HTERT RPE-1 (cell line): ENCODE results near the gene LXN.
"Not testable (repeated sequence)": the region's sequence is repeated elsewhere in the genome, so short reads cannot be mapped to it uniquely, and the experiment has no call there.

Experiments used
- in situ Hi-C: fragments of 300-500 bp; cut with MboI; formaldehyde crosslinking; loops from 4 replicates; pipeline ENCODE4 v1.14.3; 2020; ENCODE audit warnings: low sequenced_read_pairs

The LXN gene, protein sequence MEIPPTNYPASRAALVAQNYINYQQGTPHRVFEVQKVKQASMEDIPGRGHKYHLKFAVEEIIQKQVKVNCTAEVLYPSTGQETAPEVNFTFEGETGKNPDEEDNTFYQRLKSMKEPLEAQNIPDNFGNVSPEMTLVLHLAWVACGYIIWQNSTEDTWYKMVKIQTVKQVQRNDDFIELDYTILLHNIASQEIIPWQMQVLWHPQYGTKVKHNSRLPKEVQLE

DNA sequence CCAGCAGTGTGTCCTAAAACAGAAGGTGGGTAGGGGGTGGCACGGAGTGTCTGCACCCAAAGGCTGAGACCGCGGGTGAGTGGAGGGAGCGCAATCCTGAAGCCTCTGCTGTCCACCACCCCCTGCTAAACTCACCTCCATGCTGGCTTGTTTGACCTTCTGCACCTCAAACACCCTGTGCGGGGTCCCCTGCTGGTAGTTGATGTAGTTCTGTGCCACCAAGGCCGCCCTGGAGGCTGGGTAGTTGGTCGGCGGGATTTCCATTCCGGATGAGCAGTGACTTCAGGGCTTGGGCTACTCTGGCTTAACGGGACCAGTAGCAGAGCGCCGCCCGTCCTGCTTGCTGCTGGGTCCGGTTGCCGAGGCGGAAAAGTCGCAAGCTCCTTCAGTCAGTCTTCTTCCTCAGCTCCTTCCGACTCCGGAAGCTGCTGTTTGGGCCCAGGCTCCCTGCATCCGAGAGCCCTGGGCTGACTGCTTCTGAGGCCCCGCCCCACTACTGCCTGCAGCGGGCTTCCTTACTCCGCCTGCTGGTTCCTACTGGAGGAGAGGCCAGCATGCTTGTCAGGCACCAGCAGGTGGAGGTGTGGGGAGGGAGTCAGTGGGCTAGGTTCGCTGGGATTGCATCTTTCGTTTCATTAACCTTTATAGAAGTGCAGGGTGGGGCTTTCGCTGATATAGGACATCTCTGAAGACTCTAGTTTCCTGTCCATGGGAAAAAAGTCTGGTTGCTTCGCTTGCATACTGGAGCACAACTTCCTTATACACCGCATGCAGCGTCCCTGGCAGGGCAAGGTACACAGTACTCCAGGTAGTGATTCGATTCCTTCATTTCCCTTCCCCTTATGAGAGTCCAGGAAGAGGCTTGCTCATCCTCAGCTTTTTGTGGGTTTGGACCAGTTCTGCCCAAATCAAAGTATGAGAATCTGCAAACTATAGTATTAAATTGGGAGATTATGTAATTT, at the start of gene LXN:
LXN (minus strand) TSS at position 434 of the 962 bp plus-strand sequence; CDS start at position 264, 170 bp downstream.
- in situ Hi-C loops = no loop called here

DNA sequence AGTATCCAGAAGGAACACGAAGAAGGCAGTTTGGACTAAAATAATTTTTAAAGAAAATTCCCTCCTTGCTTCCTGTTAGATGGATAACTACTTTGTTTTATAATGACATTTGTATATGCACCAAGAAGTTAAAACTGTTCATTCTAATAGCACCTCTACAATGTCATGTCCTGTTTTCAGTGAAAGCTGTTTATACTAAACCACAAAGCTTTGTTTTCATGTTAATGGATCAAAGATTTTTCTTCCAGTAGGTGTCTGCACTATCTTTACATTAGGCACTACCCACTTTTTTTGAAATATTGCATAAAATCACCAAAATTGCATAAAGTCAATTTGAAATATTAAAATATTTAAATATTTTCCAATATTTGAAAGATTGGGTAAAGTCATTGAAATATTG, 49.7 kb upstream of the LXN start:
- in situ Hi-C loops = no loop called here

DNA sequence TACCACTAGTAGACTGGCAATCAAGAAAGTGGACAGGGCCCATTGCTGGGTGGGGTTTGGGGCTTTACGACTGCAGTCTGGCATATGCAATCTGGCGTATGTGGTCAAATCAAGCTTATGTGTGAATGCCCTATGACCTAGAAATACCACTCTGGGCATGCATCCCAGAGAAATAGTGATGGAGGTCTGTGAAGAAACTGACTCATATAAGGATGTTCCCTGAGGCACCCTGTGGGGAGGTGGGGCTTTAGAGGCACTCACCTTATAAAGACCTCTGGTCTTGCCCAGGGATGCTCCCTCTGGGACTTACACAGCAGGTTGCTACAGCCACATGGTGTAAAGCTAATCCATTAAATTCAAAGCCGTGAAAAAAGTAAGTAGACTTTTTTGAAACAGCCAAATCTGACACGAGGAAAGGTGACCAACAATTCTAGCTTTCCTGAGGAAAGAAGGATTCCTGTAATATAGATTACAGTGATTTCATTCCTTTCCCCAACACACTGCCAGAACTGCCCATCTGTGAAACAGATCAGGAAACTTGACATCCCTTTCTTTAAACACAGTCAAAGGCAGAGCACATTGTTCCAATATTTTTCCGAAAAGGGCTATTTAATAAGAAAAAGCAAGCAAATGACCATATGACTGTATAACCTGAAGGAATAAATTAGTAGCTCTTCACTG, 46.2 kb upstream of the LXN start:
- in situ Hi-C loops = no loop called here

DNA sequence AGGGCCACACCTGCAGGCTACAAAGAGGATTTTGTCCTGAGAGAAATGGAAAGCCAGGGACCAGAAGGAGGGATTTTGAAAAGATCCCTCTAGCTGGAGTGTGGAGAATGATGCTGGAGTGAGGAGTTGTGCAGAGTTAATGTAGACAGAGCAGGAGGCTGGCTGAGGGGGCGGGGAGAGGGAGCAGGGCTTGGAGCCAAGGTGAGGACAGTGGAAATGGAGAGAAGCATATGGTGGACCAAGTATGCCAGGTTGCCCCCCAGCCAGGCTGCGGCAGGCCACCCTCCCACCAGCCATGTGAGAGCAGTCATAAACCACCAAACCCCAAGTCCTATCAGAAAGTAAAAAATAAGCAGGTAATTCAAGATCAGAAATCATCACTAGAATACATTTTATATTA, 45.1 kb upstream of the LXN start:
- in situ Hi-C loops = no loop called here

DNA sequence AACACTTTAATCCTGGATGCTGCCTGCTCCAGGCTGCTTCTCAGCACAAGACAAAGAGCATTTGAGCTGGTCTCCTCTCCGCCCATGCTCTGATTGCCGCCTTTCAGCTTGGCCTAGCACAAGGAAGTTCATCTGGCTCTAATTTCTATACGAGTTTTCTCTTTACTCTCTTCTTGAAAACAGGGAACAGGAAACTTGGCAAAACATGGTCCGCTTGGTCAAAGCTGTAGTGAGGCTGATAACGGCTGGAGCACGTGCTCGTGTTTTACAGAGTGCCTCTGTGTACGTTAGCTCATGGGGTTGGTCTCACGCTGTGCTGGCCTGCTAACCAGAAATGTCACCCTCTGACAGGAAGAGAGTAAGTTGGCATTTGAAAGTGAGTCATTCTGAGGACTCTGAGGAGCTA, 40.6 kb upstream of the LXN start:
- in situ Hi-C loops = no loop called here

DNA sequence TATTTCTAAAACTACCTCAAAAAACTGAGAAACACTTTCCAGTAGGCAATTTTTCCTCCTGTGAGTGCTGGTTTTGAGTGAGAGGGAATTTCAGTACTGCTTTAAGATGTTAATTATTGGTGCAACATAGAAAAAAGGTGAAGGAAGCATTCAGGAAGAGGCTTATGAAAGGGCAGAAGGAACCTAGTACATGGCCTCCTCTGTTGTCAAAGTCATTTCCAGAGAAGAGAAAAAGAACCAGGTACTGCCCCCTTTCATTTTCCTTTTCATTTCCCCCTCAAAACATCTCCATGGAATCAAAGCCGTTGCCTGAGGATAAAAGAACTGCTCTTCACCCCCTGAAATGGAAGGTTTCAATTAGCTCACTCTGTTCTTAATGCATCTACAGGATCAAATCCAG, 40.0 kb upstream of the LXN start:
- in situ Hi-C loops = no loop called here

DNA sequence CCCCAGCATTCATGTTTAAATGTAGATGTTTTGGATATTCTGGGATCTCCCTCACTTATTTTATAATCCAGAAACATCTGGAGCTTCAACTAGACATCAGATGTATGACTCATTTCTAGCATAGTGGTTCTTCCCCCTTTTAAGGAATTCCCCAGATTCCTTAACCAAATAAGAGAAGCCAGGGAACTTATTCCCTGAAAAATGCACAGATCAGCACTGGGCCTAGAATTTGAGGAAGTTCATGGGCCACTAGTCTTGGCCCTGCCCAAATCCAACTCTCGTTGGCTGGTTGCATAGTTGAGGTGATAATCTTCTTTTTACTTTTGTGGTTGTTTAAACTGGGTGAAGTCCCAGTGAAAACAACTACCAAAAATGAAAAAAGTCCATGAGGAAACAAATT, 39.4 kb upstream of the LXN start:
- in situ Hi-C loops = no loop called here

DNA sequence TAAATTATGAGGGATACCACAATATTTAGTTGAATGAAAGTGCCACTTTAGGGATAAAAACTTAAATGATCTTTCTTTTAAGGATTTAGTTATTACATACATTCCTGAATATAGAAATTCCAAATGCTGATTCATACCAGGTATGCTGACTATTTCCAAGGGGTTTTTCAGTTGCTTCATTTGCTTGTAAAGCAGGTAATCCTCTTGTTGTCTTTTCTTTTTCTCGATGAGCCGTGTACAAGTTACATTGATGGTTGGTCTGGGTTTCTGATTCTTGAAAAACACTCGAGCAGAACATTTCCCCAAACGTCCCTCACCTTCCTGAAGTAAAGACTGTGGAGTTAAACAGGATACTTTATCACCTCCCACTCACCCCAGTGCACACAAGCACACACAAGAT, 38.2 kb upstream of the LXN start:
- in situ Hi-C loops = no loop called here

DNA sequence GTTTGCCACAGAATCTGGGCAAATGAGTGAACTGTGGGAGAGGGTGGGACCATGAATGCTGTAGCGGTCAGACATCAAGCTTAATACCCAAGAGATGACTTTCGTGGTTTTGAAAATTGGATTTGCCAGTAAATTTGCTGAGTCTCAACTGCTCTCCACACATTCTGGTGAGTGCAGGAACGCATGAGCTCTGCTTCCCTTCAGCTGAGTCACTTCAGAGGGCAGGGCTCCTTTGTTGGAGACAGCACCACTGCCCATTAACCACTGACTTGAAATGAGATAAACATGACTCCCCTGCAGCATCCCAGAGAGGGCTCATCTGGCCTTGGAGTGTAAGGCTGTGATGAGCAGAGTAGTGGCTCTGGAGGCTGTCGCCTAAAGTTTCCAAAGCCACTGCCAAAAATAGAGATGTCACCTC, 37.2 kb upstream of the LXN start:
- in situ Hi-C loops = no loop called here

DNA sequence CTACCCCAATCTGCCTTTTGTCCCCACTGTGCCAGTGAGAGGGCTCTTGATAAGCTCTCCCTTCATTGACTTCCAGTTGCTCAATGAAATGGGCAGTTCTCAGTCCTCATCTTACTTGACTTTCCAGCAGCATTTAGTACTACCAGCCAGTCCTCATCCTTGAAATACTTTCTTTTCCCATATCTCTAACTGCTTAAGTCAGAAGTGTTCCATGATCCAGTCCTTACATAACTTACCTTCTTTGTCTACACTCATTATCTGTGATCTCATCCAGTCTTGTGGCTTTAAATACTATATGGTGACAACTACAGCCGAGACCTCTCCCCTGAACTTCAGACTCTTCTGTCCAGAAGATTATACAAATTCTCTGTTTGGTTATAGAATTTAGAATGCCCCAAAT, 31.1 kb upstream of the LXN start:
- in situ Hi-C loops = no loop called here

DNA sequence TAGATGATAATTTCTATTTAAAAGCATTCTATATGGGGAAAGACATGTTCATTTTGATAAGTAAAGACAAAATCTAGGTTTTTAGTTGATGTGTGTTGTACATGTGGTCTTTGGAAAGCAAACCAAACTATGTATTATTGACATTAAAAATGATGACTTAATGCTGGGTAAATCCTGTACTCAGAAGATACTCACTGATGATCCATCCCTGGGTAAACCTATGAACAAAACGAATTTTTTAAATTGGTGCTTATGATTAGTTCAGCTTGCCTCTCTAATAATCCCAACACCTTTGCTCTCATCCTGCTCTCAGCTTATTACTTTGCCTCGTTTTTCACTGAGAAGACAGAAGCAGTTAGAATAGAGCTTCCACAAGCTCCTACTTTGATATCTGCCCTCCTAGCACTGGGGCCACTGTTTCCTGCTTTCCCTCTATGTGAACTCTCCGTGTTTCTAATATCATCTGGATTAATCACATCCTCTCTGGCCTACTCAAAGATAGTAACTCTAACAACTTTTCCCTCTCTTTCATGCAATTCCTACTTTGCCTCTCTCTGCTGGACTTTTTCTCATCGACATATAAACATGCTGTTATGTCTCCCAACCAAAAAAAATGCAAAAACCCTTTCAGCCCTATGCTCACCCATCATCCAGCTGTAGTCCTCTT, 30.5 kb upstream of the LXN start:
- in situ Hi-C loops = no loop called here

DNA sequence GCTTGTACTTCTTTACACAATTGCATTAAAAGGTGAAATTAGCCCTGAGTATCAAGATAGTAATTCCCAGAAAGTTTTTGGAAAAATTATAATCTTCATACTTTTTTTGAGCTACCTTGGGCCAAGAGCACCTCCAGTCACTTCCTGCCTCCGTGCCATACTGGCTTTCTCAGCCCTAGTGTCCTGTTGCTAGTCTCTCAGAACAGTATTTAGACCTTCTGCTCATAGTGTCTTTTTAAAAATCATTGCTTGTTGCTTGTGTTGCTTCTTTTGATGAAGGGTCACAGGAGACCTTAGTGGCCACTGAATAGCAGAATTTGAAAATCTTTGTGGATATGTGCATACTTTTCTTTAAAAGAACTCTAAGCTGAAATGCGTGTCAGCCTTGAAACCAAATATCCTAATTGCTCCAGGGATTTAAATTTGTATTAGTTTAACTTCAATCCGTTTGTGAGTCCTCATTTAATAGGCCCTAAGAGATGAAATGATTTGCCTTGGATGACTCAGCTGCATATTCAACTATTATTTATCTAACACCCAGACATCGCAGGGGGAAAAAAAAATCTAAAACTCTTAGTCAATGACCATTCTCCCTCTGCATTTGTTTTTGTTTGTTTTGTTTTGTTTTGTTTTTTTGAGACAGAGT, 29.1 kb upstream of the LXN start:
- in situ Hi-C loops = no loop called here

DNA sequence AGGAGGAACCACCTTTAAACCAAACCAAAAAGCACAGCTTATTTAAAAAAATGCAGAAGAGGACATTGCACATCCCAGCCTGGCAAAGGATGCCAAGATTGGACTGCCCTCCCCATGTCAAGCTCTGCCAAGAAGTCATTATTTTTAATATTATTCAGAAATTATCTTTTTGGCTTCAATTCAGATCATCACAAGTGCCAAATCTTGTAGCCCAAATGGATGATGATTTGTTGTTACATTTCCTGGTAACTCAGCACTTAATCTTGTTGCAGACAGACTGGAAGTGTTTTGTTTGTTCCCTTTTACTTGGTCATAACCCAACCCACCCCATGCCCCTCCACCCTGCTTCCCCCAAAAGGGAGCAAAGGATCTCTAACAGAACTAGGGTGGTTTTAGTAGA, 28.1 kb upstream of the LXN start:
- in situ Hi-C loops = no loop called here

DNA sequence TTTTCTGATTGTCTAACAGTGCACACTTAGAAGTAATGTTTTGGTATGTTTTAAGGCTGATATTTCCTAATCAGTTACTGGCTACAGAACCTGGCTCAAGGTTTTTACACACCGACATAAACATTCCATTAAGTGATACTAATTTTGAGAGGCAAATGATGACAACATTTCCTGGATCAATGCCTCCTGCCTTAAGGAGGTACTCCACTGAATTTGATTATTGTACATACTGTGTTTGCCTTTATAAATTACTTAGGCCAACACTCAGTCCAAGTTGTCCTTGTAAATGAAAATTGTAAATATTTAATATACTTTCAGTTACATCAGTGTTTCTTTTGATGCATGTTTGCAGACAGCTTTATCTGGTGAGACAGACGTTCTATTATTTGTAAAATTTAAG, 24.2 kb upstream of the LXN start:
- in situ Hi-C loops = no loop called here

DNA sequence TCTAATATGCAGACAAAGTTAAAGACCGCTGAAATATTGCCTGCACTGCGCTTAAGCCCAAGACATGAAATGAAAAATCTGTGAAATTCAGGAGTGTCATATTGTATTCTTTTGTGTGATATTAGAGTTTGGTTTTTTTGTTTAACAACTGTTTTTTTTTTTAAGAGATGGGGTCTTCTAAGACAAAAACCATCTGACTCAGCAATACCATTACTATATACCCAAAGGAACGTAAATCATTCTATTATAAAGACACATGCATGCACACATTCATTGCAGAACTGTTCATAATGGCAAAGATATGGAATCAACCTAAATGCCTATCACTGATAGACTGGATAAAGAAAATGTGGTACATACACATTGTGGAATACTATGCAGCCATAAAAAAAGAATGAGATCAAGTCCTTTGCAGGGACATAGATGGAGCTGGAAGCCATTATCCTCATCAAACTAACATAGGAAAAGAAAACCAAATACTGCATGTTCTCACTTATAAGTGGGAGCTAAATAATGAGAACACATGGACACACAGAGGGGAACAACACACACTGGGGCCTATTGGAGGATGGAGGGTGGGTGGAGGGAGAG, 21.5 kb upstream of the LXN start:
- in situ Hi-C loops = not testable (repeated sequence)

DNA sequence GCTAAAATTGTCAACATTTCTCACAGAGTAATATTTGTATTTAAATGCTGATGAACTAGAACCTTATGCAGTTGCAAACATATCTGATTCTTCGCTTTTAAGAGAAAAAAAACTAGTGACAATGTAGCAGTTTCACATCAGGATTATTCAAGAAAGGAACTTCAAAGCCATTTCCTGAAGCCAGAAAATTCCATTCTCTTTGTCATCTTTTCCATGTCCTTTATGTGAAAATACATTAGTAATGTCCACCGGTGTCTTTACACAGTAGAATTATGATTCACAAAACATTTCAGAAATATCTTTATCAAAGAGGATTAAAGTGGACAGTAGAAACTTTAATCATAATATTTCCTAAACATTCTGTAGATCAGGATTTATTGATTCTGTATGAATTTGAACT, 12.7 kb upstream of the LXN start:
- in situ Hi-C loops = no loop called here

DNA sequence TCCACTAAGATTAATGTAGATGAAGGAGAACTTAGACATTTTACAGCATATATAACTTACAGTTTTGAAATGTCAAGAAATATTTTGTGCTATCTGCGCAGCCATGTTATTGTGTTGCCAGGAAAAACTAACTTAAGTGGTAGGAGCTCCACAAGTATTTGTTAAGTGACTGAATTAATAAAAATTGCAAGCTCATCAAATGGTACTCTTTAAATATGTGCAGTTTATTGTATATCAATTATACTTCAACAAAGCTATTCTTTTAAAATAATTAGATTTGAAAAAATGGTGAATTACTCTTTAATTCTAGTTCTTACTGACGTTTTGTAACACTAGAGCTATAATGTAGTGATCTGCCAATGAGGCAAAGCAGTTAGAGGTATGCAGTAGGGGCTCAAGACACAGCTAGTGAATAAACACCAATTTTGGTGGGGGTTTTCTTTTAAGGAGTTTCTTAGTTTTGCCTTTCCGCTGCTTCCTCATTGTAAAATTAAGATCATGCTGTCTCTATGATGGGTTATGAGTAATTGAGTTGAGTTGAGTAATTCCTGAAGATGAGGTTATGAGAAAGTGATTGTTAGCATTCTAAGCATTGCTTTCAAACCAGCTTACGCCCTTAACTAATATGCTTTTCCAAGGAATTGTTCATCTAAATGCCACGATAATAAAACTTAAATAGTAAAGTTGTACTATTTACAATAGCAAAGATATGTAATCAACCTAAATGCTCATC, 10.9 kb upstream of the LXN start:
- in situ Hi-C loops = no loop called here

DNA sequence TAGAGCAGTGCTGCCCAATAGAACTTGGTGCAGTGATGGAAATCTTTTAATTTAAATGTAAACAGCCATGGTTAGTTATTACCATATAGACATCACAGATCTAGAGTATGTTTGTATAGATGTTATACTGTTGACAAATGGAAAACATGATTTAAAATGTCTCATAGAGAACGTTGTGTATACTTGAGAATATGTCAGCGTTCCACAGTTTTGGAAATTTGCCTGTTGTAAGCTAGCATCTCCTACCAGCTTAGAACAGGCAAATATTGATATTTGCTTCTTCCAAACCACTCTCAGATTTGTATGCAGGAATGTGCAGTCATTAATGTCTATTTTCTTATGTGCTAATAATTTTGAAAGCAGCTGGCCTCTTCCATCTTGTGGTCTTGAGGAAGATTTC, 8.4 kb upstream of the LXN start:
- in situ Hi-C loops = no loop called here

DNA sequence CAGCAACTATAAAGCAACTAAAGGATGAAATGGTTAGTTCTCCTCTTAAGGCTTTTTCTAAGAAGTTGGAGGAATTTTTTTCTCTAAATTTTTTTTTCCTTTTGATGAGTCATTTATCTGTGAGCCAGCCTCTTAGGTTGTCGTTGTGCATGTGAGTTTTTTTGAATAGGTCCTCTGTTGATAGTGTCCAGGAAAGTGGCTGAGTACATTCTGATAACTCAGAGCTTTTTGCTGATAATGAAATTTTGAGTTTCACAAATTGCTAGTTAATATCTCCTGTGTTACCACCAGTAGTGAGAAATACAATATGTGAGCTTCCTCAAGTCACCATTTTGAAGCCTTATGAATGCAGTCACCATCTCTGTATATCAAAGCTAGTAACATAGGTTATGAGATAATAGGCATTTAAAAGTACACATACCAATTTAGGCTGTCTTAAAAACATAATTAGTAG, 7.1 kb upstream of the LXN start:
- in situ Hi-C loops = no loop called here

DNA sequence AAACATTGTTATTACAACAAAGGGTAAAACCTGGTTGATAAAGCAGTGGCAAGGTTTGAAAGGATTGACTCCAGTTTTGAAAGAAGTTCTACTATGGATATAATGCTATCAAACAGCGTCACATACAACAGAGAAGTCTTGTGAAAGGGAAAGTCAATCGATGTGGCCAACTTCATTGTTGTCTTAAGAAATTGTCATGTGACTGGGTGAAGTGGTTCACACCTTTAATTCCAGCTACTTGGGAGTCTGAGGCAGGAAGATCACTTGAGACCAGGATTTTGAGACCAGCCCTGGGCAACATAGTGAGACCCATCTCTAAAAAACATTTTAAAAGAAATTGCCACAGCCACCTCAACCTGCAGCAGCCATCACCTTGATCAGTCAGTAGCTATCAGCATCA, 6.2 kb upstream of the LXN start:
- in situ Hi-C loops = no loop called here
